Neuronal stem cell (in vitro differentiated cells): ENCODE measurements around the gene ASB2.

ENCODE experiments used
- DNase-seq: peaks from one replicate; pipeline ENCODE4 v3.0.0-alpha.2; 2013; ENCODE audit warnings: low spot score
- H2AFZ ChIP-seq: one replicate; pipeline ENCODE4 v1.6.1; 2013; ENCODE audit warnings: mild to moderate bottlenecking, low read length, inconsistent platforms
- H2AK5ac ChIP-seq: 2 replicates; pipeline ENCODE4 v1.6.1; 2013; ENCODE audit warnings: low read depth, mild to moderate bottlenecking, inconsistent platforms, low read length, moderate library complexity, mixed read lengths
- H2BK120ac ChIP-seq: 2 replicates; pipeline ENCODE4 v1.6.1; 2013; ENCODE audit warnings: low read depth, mild to moderate bottlenecking, inconsistent platforms, low read length, moderate library complexity, mixed read lengths
- H2BK12ac ChIP-seq: one replicate; pipeline ENCODE4 v1.6.1; 2013; ENCODE audit warnings: low read length, inconsistent platforms
- H2BK15ac ChIP-seq: 2 replicates; pipeline ENCODE4 v1.6.1; 2013; ENCODE audit warnings: mild to moderate bottlenecking, low read length, inconsistent platforms, mixed read lengths
- H2BK5ac ChIP-seq: one replicate; pipeline ENCODE4 v1.6.1; 2013; ENCODE audit warnings: inconsistent platforms, mild to moderate bottlenecking, low read length, moderate library complexity
- H3K14ac ChIP-seq: one replicate; pipeline ENCODE4 v1.6.1; 2013; ENCODE audit warnings: low read length, inconsistent platforms
- H3K18ac ChIP-seq: 2 replicates; pipeline ENCODE4 v1.6.1; 2013; ENCODE audit warnings: low read length, inconsistent platforms
- H3K23ac ChIP-seq: 2 replicates; pipeline ENCODE4 v1.6.1; 2013; ENCODE audit warnings: low read depth, mild to moderate bottlenecking, mixed read lengths, low read length, inconsistent platforms; ENCODE audit not compliant: poor library complexity
- H3K27ac ChIP-seq: replicated peaks from 3 replicates; pipeline ENCODE4 v1.5.1; 2013; ENCODE audit warnings: low read length, inconsistent platforms
- H3K27me3 ChIP-seq, 3 experiments: 2 replicates each; pipeline ENCODE4 v1.6.1; 2013; ENCODE audit warnings: low read length in 3 of 3, mild to moderate bottlenecking in 2 of 3, inconsistent platforms in 1 of 3, low read depth in 1 of 3, mixed read lengths in 1 of 3, moderate library complexity in 1 of 3; ENCODE audit not compliant: control insufficient read depth in 3 of 3, insufficient read depth in 3 of 3
- H3K36me3 ChIP-seq, 2 donors: replicated peaks in 1 of 2; 2 replicates each; pipeline ENCODE4 v1.6.1; 2013; ENCODE audit warnings: low read length in 2 of 2; ENCODE audit not compliant: control insufficient read depth in 2 of 2, insufficient read depth in 2 of 2
- H3K4ac ChIP-seq: 2 replicates; pipeline ENCODE4 v1.6.1; 2013; ENCODE audit warnings: inconsistent platforms, mild to moderate bottlenecking, low read length, moderate library complexity
- H3K4me1 ChIP-seq, 2 donors: 1 replicate in 1 of 2; 2 replicates in 1 of 2; pipeline ENCODE4 v1.6.1; 2013; ENCODE audit warnings: low read length in 2 of 2, low read depth in 1 of 2; ENCODE audit not compliant: control insufficient read depth in 2 of 2, insufficient read depth in 1 of 2
- H3K4me2 ChIP-seq: one replicate; pipeline ENCODE4 v1.6.1; 2013; ENCODE audit warnings: mild to moderate bottlenecking, low read length, inconsistent platforms; ENCODE audit not compliant: insufficient read depth, poor library complexity, severe bottlenecking
- H3K4me3 ChIP-seq, 2 donors: 2 replicates each; pipeline ENCODE4 v1.5.1; 2013; ENCODE audit warnings: low read length in 2 of 2, mild to moderate bottlenecking in 2 of 2, inconsistent platforms in 1 of 2, moderate library complexity in 1 of 2
- H3K79me1 ChIP-seq: one replicate; pipeline ENCODE4 v1.6.1; 2013; ENCODE audit warnings: low read depth, mild to moderate bottlenecking, inconsistent platforms, low read length, moderate library complexity
- H3K9ac ChIP-seq: one replicate; pipeline ENCODE4 v1.6.1; 2013; ENCODE audit warnings: mild to moderate bottlenecking, low read depth, low read length, inconsistent platforms; ENCODE audit not compliant: poor library complexity
- H3K9me3 ChIP-seq, 2 donors: replicated peaks in 1 of 2; 2 replicates each; pipeline versions ENCODE3 to v1.6.1; 2013; ENCODE audit warnings: low read length in 2 of 2, mild to moderate bottlenecking in 2 of 2, inconsistent platforms in 1 of 2, low read depth in 1 of 2, mixed read lengths in 1 of 2, moderate library complexity in 1 of 2; ENCODE audit not compliant: control insufficient read depth in 2 of 2, insufficient read depth in 1 of 2
- H4K8ac ChIP-seq: one replicate; pipeline ENCODE4 v1.6.1; 2013; ENCODE audit warnings: low read depth, mild to moderate bottlenecking, inconsistent platforms, low read length, moderate library complexity
- H4K91ac ChIP-seq: one replicate; pipeline ENCODE4 v1.6.1; 2013; ENCODE audit warnings: low read length, low read depth, mild to moderate bottlenecking, inconsistent platforms; ENCODE audit not compliant: poor library complexity
- WGBS, 2 donors: extraction: QIAGEN DNeasy Blood & Tissue Kit; methylation state at CpG; one replicate each; pipeline ENCODE4 v1.1.7; 2013; ENCODE audit warnings: missing lambda C conversion rate in 2 of 2, mixed read lengths in 1 of 2; ENCODE audit not compliant: insufficient read length in 2 of 2, insufficient replicate concordance in 1 of 2; ENCODE audit errors: extremely low coverage in 2 of 2; 5-methylcytosine and 5-hydroxymethylcytosine counted together

ASB2 gene

GRCh38 chr14:94022532-94023411 is 46.4 kb upstream of the ASB2 start:
- no peaks in the 10 kb centered on the region for H3K79me1 ChIP-seq
- no peak overlapping the region for H3K4me2 ChIP-seq
- no peak overlapping the region for H2BK15ac ChIP-seq
- peak overlapping the region; percentile 38 for H3K18ac ChIP-seq
- no peak overlapping the region for H4K8ac ChIP-seq
- H2AFZ ChIP-seq: peak overlapping the region; percentile 90
- peak overlapping the region; percentile 11 for H2AK5ac ChIP-seq
- H3K14ac ChIP-seq: no peak overlapping the region
- no peak overlapping the region for H2BK12ac ChIP-seq
- H2BK120ac ChIP-seq: no peak overlapping the region
- H3K9ac ChIP-seq: no peak overlapping the region
- H2BK5ac ChIP-seq: no peak overlapping the region
- no peaks in the 10 kb centered on the region for H3K36me3 ChIP-seq
- no peaks in the 10 kb centered on the region for H3K9me3 ChIP-seq
- H3K4me3 ChIP-seq: peak overlapping the region in 1 of 2 donors; percentile 22
- no peak overlapping the region for H3K4ac ChIP-seq
- DNase-seq: no peak
- H3K23ac ChIP-seq: no peak overlapping the region
- no CpG with 5 or more reads among the region's 10 CpGs for whole genome bisulfite sequencing, 2 donors
- H3K4me1 ChIP-seq: peaks cover 16 to 30% of the 10 kb centered on the region in 2 donors
- H4K91ac ChIP-seq: no peak overlapping the region
- H3K27ac ChIP-seq: peak overlapping the region; percentile 65
- peaks cover 0 to 2% (median 0%) of the 10 kb centered on the region in 3 experiments for H3K27me3 ChIP-seq

- Histone ChIP-seq H3K4me1 (peaks cover 14 to 28% of the 10 kb centered on the region in 2 donors), H2BK120ac (no peak overlapping the region), H3K9ac (no peak overlapping the region), H3K4ac (no peak overlapping the region), H3K27me3 (peaks cover 0 to 11% (median 2%) of the 10 kb centered on the region in 3 experiments), H3K14ac (no peak overlapping the region), H3K4me2 (no peak overlapping the region), H3K9me3 (no peaks in the 10 kb centered on the region), H4K91ac (no peak overlapping the region), H3K4me3 (no peak overlapping the region), H2BK5ac (no peak overlapping the region), H4K8ac (no peak overlapping the region), H3K79me1 (no peaks in the 10 kb centered on the region), H2BK12ac (no peak overlapping the region), H3K23ac (no peak overlapping the region), H3K36me3 (no peaks in the 10 kb centered on the region), H2BK15ac (no peak overlapping the region), H2AK5ac (peak overlapping the region; percentile 11), H2AFZ (peak overlapping the region; percentile 82), H3K27ac (peak overlapping the region; percentile 6), H3K18ac (peak overlapping the region; percentile 66)
- no peak for DNase-seq
- no CpG with 5 or more reads among the region's 10 CpGs for WGBS, 2 donors
Measured at GRCh38 chr14:94021416-94022157, 45.2 kb upstream of the ASB2 start.

GRCh38 chr14:94021001-94021400 is 44.6 kb upstream of the ASB2 start:
- no peaks in the 10 kb centered on the region for H3K79me1 ChIP-seq
- no peak overlapping the region for H3K23ac ChIP-seq
- H3K4ac ChIP-seq: no peak overlapping the region
- no peaks in the 10 kb centered on the region for H3K9me3 ChIP-seq
- no peak for DNase-seq
- peaks cover 14 to 29% of the 10 kb centered on the region in 2 donors for H3K4me1 ChIP-seq
- H3K4me3 ChIP-seq: no peak overlapping the region
- no peak overlapping the region for H4K91ac ChIP-seq
- H3K9ac ChIP-seq: no peak overlapping the region
- no peak overlapping the region for H2AK5ac ChIP-seq
- no peak overlapping the region for H2BK5ac ChIP-seq
- no peak overlapping the region for H2BK120ac ChIP-seq
- WGBS, 2 donors: no CpG with 5 or more reads among the region's 2 CpGs
- no peaks in the 10 kb centered on the region for H3K36me3 ChIP-seq
- no peak overlapping the region for H3K18ac ChIP-seq
- peaks cover 0 to 14% (median 2%) of the 10 kb centered on the region in 3 experiments for H3K27me3 ChIP-seq
- no peak overlapping the region for H4K8ac ChIP-seq
- H2AFZ ChIP-seq: no peak overlapping the region
- H2BK15ac ChIP-seq: no peak overlapping the region
- H3K27ac ChIP-seq: no peak overlapping the region
- no peak overlapping the region for H2BK12ac ChIP-seq
- no peak overlapping the region for H3K4me2 ChIP-seq
- no peak overlapping the region for H3K14ac ChIP-seq

- Histone ChIP-seq H3K36me3 (no peaks in the 10 kb centered on the region), H2AFZ (no peak overlapping the region), H3K4me3 (no peak overlapping the region), H3K4me2 (no peak overlapping the region), H2AK5ac (peak overlapping the region; percentile 64), H3K14ac (no peak overlapping the region), H3K18ac (peak overlapping the region; percentile 69), H3K4ac (no peak overlapping the region), H2BK120ac (no peak overlapping the region), H2BK15ac (no peak overlapping the region), H3K79me1 (peaks cover 2% of the 10 kb centered on the region), H3K4me1 (peaks cover 14 to 29% of the 10 kb centered on the region in 2 donors), H4K8ac (no peak overlapping the region), H3K9ac (peak overlapping the region; percentile 65), H4K91ac (peak overlapping the region; percentile 30), H3K9me3 (no peaks in the 10 kb centered on the region), H3K23ac (no peak overlapping the region), H3K27me3 (peaks cover 0 to 14% (median 2%) of the 10 kb centered on the region in 3 experiments), H2BK5ac (no peak overlapping the region), H3K27ac (no peak overlapping the region), H2BK12ac (no peak overlapping the region)
- DNase-seq: no peak
- WGBS, 2 donors: no CpG with 5 or more reads among the region's 4 CpGs
Measured at GRCh38 chr14:94020267-94020666, 43.9 kb upstream of the ASB2 start.
